ENCODE measurements around the gene FOXP1.

DNA sequence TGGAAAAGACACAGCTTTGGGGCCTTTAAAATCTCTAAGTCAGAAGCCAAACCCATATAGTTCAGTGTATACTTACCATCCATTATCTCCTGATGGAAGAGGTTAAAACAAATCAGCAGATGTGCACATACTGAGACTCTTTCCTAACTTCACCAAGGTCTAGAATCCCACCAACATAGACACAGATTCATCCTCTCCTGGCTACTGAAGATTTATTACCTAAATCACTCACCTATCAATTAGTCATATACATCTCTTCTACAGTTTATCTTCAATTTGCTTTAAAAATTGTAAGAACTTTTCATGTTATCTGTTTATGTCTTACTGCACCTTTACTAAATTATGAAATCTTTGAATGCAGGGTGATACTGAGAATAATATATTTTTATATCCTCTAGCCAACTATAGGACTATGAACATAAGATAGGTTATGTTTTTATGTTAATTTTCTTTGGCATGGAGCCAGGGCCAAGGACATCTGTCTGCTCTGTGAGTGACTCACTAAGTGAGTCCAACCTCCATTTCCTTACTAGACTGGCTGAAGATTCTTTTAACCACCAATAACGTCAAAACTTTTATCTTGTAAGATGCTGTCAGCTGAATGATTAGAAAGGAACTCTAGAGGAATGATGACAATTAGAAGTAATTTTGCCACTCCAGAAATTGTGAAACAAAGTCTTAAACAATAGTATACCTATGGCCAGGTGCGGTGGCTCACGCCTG, 397.6 kb downstream of the FOXP1 start:
- TF ChIP-seq, protein P1, sequence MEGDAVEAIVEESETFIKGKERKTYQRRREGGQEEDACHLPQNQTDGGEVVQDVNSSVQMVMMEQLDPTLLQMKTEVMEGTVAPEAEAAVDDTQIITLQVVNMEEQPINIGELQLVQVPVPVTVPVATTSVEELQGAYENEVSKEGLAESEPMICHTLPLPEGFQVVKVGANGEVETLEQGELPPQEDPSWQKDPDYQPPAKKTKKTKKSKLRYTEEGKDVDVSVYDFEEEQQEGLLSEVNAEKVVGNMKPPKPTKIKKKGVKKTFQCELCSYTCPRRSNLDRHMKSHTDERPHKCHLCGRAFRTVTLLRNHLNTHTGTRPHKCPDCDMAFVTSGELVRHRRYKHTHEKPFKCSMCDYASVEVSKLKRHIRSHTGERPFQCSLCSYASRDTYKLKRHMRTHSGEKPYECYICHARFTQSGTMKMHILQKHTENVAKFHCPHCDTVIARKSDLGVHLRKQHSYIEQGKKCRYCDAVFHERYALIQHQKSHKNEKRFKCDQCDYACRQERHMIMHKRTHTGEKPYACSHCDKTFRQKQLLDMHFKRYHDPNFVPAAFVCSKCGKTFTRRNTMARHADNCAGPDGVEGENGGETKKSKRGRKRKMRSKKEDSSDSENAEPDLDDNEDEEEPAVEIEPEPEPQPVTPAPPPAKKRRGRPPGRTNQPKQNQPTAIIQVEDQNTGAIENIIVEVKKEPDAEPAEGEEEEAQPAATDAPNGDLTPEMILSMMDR (IDR thresholded peaks at IDR 0.05; ENCODE audit: insufficient read depth, low read depth, low read length), result no peak
- TF ChIP-seq EZH2 (IDR thresholded peaks at IDR 0.05; ENCODE audit: insufficient read depth, low read length), result no peak

All from astrocyte (in vitro differentiated cells and primary cell).